Stimulated activated CD8-positive, alpha-beta memory T cell treated with anti-CD3 and anti-CD28 coated beads, Interleukin-2, amount 100 ng/mL, for 48 hours (primary cell): Measurements from ENCODE around the gene GNB3.

ENCODE experiments used
- DNase-seq, 2 donors: peaks; one replicate each; pipeline ENCODE4 v3.0.0-alpha.2; 2020; ENCODE audit warnings: low read depth in 2 of 2

The GNB3 gene

GRCh38 chr12:6836851-6837250 lies 3.9 kb upstream of the GNB3 start:
- DNase-seq = no peak

DNA sequence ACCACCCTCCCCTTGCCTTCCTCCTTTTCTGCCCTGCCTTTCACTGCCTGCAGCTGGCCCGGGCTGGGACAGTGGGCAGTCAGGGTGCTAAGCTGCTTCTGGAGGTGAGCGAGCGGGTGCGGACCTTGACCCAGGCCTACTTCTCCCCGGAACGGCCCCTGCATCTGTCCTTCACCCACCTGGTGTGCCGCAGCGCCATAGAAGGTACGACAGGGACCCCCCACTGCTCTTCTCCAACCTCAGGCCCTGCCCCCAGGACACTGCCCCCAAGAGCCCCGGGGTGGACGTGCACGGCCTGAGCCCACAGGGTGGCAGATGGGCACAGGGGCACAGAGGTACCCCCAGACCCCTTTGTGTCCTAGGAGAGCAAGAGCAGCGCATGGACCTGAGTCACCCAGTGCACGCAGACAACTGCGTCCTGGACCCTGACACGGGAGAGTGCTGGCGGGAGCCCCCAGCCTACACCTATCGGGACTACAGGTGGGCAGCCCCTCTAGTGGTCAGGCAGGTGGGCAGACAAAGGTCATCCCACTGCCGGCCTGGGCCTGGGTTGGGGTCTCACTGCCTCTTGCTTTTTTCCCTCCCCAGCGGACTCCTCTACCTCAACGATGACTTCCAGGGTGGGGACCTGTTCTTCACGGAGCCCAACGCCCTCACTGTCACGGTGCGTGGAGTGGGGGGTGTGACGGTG lies 3.2 kb upstream of the GNB3 start:
- DNase-seq = no peak

DNA sequence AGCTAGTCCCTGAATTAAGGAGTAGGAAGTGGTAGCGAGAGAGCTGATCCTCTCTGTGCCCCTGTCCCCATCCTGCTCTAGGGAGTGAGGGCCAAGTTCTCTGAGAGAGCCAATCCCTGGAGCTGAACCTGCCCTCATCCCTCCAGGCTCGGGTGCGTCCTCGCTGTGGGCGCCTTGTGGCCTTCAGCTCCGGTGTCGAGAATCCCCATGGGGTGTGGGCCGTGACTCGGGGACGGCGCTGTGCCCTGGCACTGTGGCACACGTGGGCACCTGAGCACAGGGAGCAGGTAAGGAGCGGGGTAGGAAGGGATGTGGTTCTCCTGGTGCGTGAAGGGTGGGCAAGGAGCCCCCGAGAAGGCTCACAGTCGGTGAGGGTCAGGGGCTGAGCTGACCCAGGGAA lies 1.9 kb upstream of the GNB3 start:
- no peak for DNase-seq

DNA sequence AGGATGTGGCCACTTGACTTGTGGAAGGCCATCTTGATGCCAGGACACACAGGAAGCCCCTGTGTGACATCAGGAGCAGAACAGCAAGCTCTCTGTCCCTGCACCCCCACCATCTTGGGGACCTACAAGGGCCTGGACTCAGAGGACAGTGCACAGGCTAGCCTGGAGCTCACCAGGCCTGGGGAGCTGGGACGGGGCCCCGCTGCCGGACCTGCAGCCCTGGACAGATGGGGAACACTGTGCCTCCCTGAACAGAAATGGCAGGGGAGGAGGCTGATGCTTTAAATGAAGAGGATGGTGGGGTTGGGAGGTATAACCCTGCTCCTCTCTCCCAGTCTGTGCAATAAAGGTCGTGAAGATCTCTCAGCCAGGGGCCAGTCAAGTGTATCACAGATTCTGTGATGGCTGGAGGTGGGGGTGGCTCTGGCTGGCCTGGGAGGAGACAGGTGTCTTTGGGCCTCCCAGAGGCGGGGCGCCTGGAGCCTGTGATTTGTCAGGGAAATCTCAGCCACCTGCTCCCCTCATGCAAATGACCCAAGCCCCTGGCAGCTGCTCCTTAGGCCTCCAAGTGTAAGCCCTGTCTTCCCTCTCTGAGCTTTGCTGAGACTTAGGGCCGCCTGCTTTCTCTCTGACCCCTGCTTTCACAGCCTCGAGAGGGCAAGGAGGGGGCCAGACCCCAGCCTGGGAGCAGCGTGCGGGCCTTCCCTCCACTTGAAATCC lies 1.1 kb upstream of the GNB3 start:
- DNase-seq = no peak

DNA sequence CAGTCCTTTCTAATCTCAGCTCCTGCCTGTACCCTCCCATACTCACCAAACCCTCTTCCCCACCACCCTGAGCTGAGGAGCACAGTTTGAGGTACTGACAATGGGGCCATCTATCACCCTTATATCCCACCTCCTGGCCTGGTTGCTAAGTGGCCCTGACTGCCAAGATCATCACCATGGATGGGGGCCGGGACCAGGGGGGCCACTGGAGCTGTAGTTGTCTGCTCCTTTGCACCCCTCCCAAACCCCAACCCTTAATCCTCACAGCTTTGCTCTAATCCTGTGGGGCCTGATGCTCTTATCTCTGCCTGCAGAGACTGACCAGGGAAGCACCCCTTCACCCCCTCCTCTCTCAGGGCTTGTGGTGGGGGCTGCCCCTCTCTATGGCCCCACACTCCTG lies 395 bp upstream of the GNB3 start:
- DNase-seq = no peak

- no peak for DNase-seq
Observed at GRCh38 chr12:6842075-6842474, 1.4 kb downstream of the GNB3 start.

GRCh38 chr12:6843118-6843902 lies 2.6 kb downstream of the GNB3 start:
- DNase-seq = no peak

DNA sequence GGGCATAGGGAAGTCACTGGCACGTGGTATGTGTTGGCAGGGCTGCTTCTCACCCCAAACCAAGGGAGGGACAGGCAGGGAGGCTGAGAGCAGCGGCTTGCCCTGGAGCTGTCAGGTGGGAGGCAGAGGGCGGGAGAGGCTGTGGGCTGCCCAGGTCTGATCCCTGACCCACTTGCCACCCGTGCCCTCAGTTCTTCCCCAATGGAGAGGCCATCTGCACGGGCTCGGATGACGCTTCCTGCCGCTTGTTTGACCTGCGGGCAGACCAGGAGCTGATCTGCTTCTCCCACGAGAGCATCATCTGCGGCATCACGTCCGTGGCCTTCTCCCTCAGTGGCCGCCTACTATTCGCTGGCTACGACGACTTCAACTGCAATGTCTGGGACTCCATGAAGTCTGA lies 4.7 kb downstream of the GNB3 start:
- no peak for DNase-seq

DNA sequence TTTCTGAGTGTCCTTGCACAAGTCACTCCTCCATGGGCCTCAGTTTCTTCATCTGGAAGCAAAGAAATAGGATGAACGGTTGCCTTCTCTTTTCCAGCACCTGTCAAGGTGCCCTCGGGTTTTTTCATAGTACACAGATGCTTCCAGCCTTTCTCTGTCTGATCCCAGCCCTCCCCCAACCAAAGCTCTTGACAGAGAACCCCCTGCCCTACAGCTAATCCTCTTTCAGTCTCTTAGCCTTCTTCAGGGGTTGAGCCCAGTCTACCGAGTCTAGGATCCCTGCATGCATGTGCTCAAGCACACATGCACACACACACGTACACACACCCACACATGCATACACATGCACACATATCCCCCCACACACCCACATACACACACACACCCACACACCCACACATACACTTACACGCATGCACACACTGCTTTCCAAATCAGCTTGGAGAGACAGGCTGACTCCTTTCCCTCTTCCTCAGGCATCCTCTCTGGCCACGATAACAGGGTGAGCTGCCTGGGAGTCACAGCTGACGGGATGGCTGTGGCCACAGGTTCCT lies 5.7 kb downstream of the GNB3 start:
- DNase-seq = no peak

GRCh38 chr12:6847676-6848075 lies 7.0 kb downstream of the GNB3 start:
- DNase-seq = no peak

GRCh38 chr12:6849427-6849826 lies 8.7 kb downstream of the GNB3 start:
- no peak for DNase-seq

DNA sequence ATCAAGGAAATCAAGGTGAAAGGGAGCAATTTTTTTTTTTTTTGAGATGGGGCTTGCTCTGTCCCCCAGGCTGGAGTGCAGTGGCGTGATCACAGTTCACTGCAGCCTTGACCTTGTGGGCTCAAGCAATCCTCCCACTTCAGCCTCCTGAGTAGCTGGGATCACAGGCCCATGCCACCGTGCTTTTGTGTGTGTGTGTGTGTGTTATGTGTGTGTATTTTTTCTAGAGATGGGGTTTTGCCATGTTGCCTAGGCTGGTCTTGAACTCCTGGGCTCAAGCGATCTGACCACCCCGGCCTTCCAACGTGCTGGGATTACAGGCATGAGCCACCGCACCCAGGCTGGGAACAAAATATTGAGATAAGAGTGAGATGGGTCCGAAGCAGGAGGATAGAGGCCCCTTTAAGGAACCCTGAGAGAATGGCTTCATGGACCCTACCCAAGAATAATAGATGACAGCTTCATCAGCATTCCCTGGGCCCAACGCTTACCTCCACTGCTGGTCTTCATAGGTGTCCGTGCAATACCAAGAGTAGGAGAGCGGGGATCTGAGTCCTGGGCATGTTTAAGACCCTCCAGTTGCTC lies 9.3 kb downstream of the GNB3 start:
- DNase-seq = no peak

DNA sequence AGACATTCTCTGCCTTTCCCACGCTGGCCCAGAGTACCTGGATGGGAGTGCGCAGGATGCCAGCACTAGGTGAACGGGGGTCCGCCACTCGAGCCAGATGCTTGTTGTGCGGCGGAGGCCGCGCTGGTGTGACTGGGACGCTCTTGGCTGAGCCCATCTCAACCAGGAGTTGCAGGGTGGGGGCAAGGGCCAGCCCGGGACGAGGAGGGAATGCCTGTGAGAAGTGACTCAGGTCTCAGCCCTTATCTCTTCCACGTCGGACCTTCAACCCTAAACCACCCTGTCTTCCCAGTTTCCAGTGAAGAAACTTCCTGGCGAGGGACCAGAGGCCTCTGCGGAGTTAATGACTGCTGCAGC lies 10.0 kb downstream of the GNB3 start:
- DNase-seq = no peak

DNA sequence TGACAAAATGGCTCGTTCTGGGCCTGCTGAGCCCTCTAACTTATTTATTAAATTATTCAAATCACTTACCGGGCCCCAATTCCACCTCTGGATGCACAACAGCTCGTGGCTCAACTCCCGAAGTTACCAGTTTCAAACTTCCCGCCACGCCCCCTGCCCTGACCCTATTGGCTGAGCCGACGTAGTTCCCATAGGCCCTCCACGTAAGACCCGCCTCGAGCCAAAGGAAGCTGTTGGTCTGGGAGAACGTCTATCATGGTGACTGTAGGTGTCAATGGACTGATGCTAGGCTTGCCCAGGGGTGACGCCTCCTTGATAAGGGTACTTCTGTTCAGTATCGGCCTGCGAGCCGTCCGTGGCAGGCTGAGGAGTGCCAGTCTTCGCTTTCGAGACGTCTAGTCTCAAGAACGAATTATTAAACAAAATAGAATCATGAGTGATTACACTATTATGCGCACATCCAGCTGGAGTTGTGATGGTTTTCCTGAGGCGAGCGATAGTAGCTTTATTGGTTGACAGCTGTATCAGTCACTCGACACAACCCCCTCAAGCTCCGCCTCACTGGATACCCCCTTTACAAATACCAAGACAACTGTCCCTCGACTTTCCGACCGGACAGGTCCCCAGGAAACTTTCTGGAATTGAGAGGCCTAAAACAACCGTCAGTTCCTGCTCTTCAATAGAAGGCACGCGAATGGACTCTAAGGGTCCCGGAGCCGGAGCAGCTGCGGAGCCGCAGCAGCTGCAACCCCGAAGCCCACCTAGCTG lies 10.6 kb downstream of the GNB3 start, which contains the start of gene CDCA3:
Gene CDCA3, minus strand, starts transcription at position 134 of the 768 bp plus-strand sequence. CDS start 334 bp downstream, outside the sequence.
- DNase-seq = peak; percentile 88 to 93

- peak; percentile 96 to 97 for DNase-seq
Observed at GRCh38 chr12:6851921-6852650, 11.4 kb downstream of the GNB3 start, which contains the start of gene USP5. TSS of gene USP5 (plus strand) at chr12:6852150. CDS start at chr12:6852180, 30 bp downstream.

DNA sequence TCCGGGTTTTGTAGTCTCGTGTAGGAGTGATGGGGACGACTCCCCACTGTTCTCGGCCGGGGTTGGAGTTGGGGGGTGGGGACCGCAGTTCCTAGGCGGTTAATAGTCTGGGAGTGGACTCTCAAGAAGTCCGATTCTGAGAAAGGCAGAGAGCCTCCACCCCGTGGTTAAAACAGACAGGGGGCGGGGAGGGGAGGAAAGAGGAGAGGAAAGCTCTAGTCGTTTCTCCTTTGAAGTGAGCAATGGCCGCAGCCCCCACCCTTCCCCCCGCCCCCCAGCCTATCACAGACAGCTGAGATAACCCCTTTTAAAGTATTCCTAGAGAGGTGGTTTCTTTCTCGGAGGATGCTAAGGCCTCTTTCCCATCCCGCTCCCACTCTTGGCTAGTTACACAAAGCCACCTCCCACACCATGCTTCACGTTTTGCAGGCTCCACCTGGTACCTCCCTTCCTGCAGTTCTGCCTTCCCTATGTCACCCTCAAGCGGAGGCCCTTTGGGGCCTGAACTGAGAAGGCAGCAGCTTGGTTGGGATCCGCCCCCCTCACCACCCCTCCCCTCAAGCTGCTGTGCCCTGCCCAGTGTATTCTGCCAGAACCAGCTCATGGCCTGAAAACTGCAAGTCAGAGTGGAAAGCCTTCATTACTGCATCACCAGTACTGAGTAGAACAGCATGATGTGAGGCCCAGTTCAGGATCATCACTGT lies 12.1 kb downstream of the GNB3 start:
- peak; percentile 42 to 65 for DNase-seq

GRCh38 chr12:6853626-6854025 lies 12.9 kb downstream of the GNB3 start:
- DNase-seq = no peak

DNA sequence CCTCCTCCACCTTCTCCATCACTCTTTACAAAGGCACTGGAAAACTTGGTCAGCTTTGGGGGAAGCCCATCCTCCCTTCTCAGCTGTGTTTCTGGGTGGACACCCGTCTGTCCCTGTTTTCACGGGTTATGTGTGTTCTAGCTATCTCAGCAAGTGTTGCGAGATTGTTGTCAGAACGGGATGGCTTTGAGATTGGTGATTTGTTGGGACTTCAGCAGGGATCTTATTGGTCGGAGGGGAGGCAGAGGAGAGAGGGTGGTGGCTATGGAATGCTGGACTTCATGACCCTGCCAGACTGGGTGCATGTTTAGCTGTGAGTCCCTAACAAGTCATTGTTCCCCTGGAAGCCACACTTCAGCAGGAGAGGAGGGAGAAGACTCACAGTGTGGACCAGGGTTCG lies 13.3 kb downstream of the GNB3 start:
- no peak for DNase-seq

DNA sequence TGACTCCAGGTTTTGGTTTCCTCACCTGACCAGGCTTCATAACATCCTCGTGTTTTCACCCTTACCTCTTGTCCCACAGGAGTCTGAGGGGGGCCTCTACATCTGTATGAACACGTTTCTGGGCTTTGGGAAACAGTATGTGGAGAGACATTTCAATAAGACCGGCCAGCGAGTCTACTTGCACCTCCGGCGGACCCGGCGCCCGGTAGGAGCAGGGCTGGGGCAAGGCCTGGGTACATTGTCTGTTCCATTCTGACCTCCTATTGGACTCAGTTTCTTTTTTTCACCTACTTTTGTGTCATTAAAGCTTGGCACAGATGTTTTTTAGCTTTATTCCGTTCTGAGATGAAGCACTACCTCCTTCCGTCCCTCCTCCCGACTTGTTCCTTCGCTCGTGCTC lies 14.6 kb downstream of the GNB3 start:
- no peak for DNase-seq

DNA sequence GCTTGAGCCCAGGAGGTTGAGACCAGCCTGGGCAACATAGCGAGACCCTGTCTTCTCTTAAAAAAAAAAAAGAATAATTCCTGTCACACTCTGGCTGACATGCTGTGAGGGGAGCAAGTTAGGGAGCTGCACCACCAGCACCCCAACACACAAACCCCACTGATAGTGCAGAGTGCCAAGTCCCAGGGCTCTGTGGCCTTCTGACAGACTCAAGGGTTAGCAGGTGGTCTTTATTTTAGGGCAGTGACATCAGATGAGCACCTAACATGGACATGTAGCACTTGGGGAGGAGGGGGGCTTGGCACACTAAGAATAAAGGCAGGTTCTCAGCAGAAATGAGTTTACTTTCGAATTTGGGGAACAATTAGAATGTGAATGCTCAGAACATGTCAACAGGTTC lies 18.1 kb downstream of the GNB3 start:
- no peak for DNase-seq
